ENCODE data around the gene CTNNBL1. TPM values are rescaled to one million over a fixed set of nuclear protein-coding genes. Genes with fewer than 3 reads are reported as not detected.

CTNNBL1 gene
- total RNA-seq, 1 donor from 2014 or later = 60.9 TPM

DNA sequence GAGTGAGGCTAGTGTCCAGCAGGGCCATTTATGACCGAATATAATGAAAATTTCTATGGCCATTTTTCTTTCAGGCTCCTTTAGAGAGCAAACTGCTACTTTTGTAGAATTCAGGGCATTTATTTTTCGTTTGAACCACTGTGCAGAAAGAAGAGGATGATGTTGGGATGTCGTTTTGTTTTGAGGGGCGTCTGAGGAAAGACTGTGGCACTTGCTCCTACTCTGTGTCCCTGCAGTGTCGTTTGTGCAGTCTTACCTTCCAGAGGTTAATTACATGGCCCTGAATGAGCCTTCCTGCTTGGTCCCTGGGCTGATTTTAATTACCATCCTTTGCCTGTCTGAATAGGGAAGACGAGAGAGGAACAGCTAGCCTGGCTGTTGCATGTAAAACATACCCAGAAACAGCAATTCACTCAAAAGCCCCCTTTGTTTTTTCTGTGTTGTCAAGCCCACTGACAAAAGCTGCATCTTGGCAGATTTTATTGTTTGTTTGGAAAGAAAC, 65.3 kb downstream of the CTNNBL1 start:
- intact Hi-C loops (cut with DNase I) = loop anchor here (10.0 kb wide), 1 partner anchor 236 kb away; no protein-coding TSS in a partner anchor
- ATAC-seq (ENCODE audit: poor library complexity) = no peak
- DNase-seq = no peak

DNA sequence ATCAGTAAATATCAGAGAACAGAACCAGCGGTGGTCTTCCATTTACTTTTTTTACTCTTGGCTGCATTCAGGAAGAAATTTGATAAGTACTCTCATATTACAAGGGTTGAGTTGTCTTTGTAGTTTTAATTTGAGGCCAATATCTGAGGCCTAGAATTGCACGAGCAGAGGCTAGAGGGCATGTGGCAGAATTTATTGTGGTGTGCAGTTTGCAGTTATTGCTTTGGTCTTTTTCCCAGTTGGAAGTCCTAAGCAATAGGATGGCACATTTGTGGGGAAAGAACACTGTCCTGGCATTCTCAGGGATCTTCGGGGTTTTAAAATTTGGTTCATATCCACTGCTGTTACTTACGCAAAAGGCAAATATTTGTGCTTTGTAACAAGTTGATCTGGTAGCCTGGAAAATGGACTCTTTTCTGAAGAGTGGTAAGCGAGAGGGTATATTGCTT, 66.0 kb downstream of the CTNNBL1 start:
- ATAC-seq (ENCODE audit: poor library complexity) = no peak
- intact Hi-C loops (cut with DNase I) = loop anchor here (10.0 kb wide), 1 partner anchor 235 kb away; no protein-coding TSS in a partner anchor

DNA sequence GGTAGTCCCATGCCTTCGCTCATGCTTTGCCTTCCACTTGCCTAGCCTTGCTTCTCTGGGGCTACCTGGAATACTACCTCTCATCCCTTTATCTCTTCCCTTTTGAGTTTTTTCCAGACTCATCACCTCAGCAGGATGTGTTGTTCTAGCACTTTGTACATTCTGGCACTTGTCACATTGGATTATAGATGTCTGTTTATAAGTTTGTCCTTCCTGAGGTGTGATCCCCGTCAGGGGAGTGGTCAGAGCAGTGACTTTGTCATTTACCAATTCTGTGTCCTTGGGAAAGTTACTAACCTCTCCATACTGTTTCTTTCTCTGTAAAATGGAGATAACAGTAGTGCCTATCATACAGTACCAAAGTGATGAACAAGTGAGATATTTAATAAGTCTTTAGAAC, 66.5 kb downstream of the CTNNBL1 start:
- DNase-seq = no peak
- ATAC-seq (ENCODE audit: poor library complexity) = peak; percentile 19
- intact Hi-C loops (cut with DNase I) = no loop called here

More for the DNA sequence above, 66.0 kb downstream of the CTNNBL1 start:
- no peak for DNase-seq

DNA sequence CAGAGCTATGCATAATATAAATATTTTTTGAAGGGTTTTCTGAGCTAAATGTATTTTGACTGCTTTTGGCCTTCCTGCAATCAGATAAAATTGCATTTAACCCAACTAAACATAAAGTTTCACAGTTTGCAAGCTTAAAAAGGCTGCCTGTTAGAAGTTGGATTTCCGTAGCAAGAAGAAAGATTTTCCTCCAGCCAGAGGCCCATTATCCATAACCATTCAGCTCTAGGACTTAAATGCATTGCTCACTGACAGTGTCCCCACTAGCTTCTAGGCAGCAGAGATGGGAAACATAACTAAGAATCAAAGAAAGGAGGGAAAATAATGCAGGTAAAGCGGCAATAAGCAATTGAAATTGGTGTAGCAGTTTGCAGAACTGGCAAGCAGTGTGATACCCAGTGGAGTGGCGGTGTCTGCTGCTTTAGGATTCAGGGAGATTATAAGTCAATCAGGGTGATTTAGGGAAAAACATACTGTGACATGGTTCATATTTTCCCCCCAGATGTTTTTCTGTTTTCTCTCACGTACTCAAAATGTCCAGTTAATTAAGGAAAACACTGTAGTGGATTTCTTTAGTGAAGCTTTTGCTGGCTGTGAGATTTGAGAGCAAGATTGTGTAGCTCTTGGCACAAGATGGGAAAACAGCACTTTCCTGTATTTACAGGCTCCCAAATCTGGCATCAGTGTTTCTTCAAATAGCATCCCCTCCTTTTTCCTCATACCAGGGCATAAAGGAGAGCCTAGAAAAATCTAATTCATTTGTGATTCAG, 69.1 kb downstream of the CTNNBL1 start:
- intact Hi-C loops (cut with DNase I) = no loop called here
- DNase-seq = no peak
- no peak for ATAC-seq (ENCODE audit: poor library complexity)

GRCh38 chr20:37764333-37764935, 70.6 kb downstream of the CTNNBL1 start:
- DNase-seq = no peak
- intact Hi-C loops (cut with DNase I) = no loop called here
- ATAC-seq (ENCODE audit: poor library complexity) = no peak

DNA sequence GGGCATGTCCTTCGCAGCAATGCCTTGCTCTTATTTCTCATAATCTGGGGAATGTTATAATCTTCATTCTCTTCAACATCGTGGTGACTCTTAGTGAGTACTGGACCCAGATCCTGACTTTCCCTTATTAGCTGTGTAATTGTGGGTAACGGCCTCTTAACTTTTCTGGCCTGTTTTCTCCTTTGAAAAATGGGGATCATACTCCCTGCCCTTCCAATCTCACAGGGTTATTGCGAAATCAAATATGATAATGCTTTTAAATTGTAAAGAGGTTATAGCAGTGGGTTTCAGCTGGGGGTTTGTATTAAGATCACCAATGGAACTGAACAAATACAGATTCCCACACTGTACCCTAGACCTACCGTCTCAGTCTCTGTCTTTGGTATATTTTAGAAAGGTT, 77.1 kb downstream of the CTNNBL1 start:
- no peak for ATAC-seq (ENCODE audit: poor library complexity)
- intact Hi-C loops (cut with DNase I) = no loop called here
- no peak for DNase-seq

DNA sequence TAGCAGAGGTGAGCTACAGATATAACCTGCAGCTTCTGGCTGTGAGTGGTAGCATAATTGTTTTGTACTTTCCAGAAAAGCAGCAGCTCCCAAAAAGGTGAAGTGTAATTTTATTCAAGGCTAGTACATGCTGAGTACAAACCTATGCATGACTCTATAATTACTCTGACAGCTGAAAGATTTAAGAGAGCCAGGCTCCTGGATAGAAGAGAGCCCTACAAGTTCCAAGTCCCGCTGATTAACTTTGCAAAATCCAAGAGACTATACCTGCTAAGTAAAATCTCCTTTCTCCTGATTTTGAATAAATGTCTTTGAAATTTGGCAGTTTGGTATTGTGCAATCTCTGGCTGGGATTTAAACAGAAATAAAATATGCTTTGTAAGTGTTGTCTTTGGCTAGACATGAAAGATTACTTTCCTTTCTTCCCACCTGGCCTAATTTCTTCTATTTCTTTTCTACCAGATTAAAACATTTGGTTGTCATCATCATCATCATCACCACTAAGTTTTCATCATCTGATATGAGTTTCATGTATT, 79.5 kb downstream of the CTNNBL1 start:
- ATAC-seq (ENCODE audit: poor library complexity) (peak; percentile 49), DNase-seq (no peak)
- intact Hi-C loops (cut with DNase I) = no loop called here

DNA sequence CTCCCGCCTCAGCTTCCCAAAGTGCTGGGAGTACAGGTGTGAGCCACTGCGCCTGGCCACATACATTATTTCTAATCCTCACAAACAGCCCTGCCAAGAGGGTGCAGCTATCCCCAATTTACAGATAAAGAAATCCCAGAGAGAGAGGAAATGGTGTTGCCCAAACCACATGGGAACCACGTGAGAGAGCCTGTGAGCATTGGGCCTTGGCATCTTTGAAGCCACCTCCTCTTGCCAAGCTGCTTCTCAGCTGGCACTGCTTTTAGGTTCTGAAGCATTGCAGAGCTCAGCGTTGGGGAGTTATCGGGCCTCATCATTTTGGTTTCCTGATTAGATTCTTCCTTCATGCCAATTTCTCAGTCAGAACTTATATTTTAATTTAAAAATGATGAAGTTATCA, 80.3 kb downstream of the CTNNBL1 start:
- no peak for DNase-seq
- no peak for ATAC-seq (ENCODE audit: poor library complexity)
- intact Hi-C loops (cut with DNase I) = no loop called here

DNA sequence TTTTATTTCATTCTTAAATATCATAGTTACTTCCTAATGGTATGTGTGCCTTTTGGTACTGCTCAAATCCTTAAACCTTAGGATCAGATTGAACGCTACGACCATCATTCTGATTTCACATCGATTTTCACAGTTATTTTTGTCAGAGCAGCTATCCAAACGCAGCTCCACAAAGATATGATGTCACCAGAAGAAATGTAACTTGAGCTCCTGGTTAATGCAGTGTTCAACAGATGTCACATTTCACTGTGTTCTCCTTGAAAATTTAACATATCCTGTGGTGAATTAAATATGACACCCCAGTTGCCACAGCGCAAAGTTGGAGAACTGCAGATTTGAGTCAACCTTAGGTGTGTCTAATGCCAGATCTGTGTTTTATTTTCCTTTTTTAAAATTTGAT, 81.4 kb downstream of the CTNNBL1 start:
- intact Hi-C loops (cut with DNase I) = no loop called here
- DNase-seq = no peak
- no peak for ATAC-seq (ENCODE audit: poor library complexity)

GRCh38 chr20:37776049-37776448, 82.2 kb downstream of the CTNNBL1 start:
- no peak for DNase-seq
- intact Hi-C loops (cut with DNase I) = no loop called here
- no peak for ATAC-seq (ENCODE audit: poor library complexity)

DNA sequence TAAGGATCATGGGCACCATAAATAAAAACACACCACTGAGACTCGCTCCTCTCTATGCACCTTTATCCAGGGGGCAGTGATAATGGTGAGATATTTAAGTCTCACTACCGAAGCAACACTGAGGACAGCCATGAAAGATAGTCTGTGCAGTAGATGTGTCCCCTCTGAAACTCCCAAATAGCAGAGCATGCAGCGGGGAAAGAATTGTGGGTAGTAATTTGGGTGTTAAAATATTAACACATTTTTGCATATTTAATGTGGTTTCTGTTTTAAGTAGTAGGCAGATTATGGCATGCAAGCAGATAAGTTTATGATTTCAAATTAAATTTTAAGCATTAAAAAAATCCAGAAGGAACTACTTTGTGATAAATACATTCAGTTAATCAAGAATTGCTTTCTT, 82.7 kb downstream of the CTNNBL1 start:
- intact Hi-C loops (cut with DNase I) = no loop called here
- no peak for ATAC-seq (ENCODE audit: poor library complexity)

GRCh38 chr20:37777012-37777950, 83.5 kb downstream of the CTNNBL1 start:
- ATAC-seq (ENCODE audit: poor library complexity) = no peak
- intact Hi-C loops (cut with DNase I) = no loop called here
- DNase-seq = no peak

More for the DNA sequence above, 82.7 kb downstream of the CTNNBL1 start:
- no peak for DNase-seq

GRCh38 chr20:37777988-37778659, 84.3 kb downstream of the CTNNBL1 start:
- DNase-seq (no peak), ATAC-seq (ENCODE audit: poor library complexity) (no peak)
- intact Hi-C loops (cut with DNase I) = no loop called here

DNA sequence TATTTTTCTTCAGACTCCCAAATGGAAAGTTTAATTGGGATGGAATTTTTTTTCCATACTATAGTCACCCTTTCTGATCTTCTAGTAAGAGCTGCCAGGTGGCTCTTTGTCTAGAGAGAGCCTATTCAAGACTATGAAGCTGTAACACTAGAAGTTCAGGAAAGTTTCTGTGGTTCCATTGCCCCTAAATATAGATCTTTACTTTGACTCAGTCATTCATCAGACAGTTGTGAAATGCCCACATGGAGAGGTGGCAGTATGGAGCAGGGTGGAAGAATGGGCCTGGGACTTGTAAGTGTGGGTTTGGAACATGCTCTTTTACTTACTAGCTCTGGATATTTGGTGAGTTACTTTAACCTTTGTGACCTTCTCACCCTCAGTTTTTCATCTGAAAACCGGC, 87.8 kb downstream of the CTNNBL1 start:
- DNase-seq = no peak
- no peak for ATAC-seq (ENCODE audit: poor library complexity)
- intact Hi-C loops (cut with DNase I) = no loop called here

GRCh38 chr20:37786043-37786442, 92.2 kb downstream of the CTNNBL1 start:
- ATAC-seq (ENCODE audit: poor library complexity) = no peak
- intact Hi-C loops (cut with DNase I) = no loop called here
- no peak for DNase-seq

DNA sequence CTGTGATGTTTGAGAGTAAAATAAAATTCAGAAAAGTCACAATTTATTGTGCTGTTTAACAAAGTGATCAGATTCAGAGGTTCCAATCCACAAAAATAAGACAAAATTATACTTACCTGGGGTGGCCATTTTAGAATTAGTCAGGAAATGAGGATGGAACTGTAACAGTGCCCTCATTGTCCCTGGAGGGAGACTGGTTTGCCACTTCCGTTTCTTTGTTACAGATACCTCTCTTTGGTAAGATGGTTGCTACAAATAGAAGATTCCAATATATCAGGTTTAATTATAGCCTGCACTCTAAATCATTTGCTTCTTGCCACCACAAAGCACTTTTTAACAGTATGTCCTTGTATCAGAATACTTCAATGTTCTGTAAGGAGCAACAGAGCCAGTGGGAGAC, 95.6 kb downstream of the CTNNBL1 start:
- DNase-seq = no peak
- intact Hi-C loops (cut with DNase I) = no loop called here
- no peak for ATAC-seq (ENCODE audit: poor library complexity)

- ATAC-seq (ENCODE audit: poor library complexity) (no peak), DNase-seq (no peak)
- intact Hi-C loops (cut with DNase I) = no loop called here
Observed at GRCh38 chr20:37790900-37791299, 97.1 kb downstream of the CTNNBL1 start.

- DNase-seq (no peak), ATAC-seq (ENCODE audit: poor library complexity) (peak; percentile 20)
- intact Hi-C loops (cut with DNase I) = no loop called here
Observed at GRCh38 chr20:37796121-37796520, 102.3 kb downstream of the CTNNBL1 start.
